OCI-LY3 (cell line): Measurements from ENCODE around the gene USP10.

Experiments used
- H2AFZ ChIP-seq: fragments of 200-600, 300-600 bp; shearing (Covaris generic); 2 replicates; pipeline ENCODE4 v1.6.0; 2014; ENCODE audit warnings: antibody characterized with exemption, low read depth, low read length
- H3K27ac ChIP-seq: fragments of 200-600, 300-600 bp; sonication (generic); 2 replicates; pipeline ENCODE4 v1.5.1; 2014; ENCODE audit warnings: mild to moderate bottlenecking, low read length, moderate library complexity, mixed read lengths
- H3K27me3 ChIP-seq: fragments of 200-600, 300-600 bp; sonication (generic); 2 replicates; pipeline ENCODE4 v1.6.1; 2014; ENCODE audit warnings: low read depth, low read length, mixed read lengths
- H3K36me3 ChIP-seq: fragments of 200-600, 300-600 bp; sonication (generic); replicated peaks from 2 replicates; pipeline ENCODE3; 2014; ENCODE audit warnings: low read depth, low read length, mixed read lengths
- H3K4me1 ChIP-seq: fragments of 300-600, 200-600 bp; sonication (generic); 2 replicates; pipeline ENCODE4 v1.6.1; 2014; ENCODE audit warnings: low read length, mixed read lengths
- H3K4me2 ChIP-seq: fragments of 200-600, 300-600 bp; sonication (generic); 2 replicates; pipeline ENCODE4 v1.6.1; 2014; ENCODE audit warnings: low read length, mixed read lengths
- H3K4me3 ChIP-seq: fragments of 300-600, 200-600 bp; sonication (generic); 2 replicates; pipeline ENCODE4 v1.5.1; 2014; ENCODE audit warnings: antibody characterized with exemption, mild to moderate bottlenecking, low read length, moderate library complexity
- H3K79me2 ChIP-seq: fragments of 300-600, 200-600 bp; shearing (Covaris generic); 2 replicates; pipeline ENCODE4 v1.6.1; 2014; ENCODE audit warnings: mild to moderate bottlenecking, low read length, mixed read lengths
- H3K9ac ChIP-seq: fragments of 300-600, 200-600 bp; shearing (Covaris generic); 2 replicates; pipeline ENCODE4 v1.6.0; 2014; ENCODE audit warnings: mild to moderate bottlenecking, low read length, moderate library complexity
- H3K9me3 ChIP-seq: fragments of 200-600, 300-600 bp; shearing (Covaris generic); 2 replicates; pipeline ENCODE4 v1.6.1; 2014; ENCODE audit warnings: low read length, mixed read lengths; ENCODE audit not compliant: insufficient read depth
- H4K20me1 ChIP-seq: fragments of 200-600, 300-600 bp; sonication (generic); 2 replicates; pipeline ENCODE4 v1.6.1; 2016; ENCODE audit warnings: low read length, mixed read lengths; ENCODE audit not compliant: insufficient read depth
- CTCF ChIP-seq: fragments of 200-600, 300-600 bp; sonication (generic); IDR thresholded peaks from 2 replicates; pipeline ENCODE4 v1.5.1; 2014; ENCODE audit warnings: antibody characterized with exemption, low read length, low read depth
- EZH2phosphoT487 ChIP-seq: fragments of 200-600 bp; shearing (Covaris generic); IDR thresholded peaks from 2 replicates; pipeline ENCODE4 v1.6.1; 2018; ENCODE audit warnings: antibody characterized with exemption, mixed run types, low read depth

The USP10 gene

GRCh38 chr16:84714028-84714427 is 14.2 kb downstream of the USP10 start:
- Histone ChIP-seq H3K9ac (no peak overlapping the region), H2AFZ (no peak overlapping the region), H3K36me3 (peaks cover 36% of the 10 kb centered on the region), H3K4me3 (no peak overlapping the region), H4K20me1 (peaks cover 98% of the 10 kb centered on the region), H3K4me2 (no peak overlapping the region), H3K79me2 (peaks cover 100% of the 10 kb centered on the region), H3K4me1 (no peaks in the 10 kb centered on the region), H3K27me3 (no peaks in the 10 kb centered on the region), H3K27ac (no peak overlapping the region), H3K9me3 (no peaks in the 10 kb centered on the region)
- no peak for TF ChIP-seq CTCF
- TF ChIP-seq EZH2phosphoT487, result no peak

- TF ChIP-seq CTCF (no peak), EZH2phosphoT487 (no peak)
- Histone ChIP-seq H3K4me2 (no peak overlapping the region), H4K20me1 (peaks cover 98% of the 10 kb centered on the region)
Observed at GRCh38 chr16:84715424-84715823, 15.6 kb downstream of the USP10 start.

DNA sequence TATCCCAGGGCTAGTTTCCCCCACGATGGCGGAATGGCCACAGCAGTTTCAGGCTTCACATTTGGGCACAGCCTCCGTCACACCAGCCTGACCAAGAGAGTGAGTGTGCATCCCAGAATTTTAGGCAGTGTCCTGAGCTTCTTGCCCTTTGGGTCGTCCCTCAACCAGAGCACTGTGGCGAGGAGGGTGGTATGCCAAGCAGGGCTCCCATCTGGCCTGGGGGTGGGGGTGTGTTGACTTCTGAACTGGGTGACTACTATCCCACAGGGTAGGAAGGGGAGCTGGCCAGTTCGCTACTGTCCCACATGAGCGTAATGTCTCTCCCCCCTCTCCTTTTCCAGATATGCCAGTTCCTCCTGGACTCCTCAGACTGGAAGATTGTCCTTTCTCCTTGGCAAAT is 16.1 kb downstream of the USP10 start:
- H3K4me3 ChIP-seq, result no peak overlapping the region
- no peaks in the 10 kb centered on the region for H3K9me3 ChIP-seq
- H3K4me2 ChIP-seq, result no peak overlapping the region
- H3K9ac ChIP-seq, result no peak overlapping the region
- H3K79me2 ChIP-seq, result peaks cover 100% of the 10 kb centered on the region
- TF ChIP-seq CTCF (no peak), EZH2phosphoT487 (no peak)
- peaks cover 97% of the 10 kb centered on the region for H4K20me1 ChIP-seq
- H3K27me3 ChIP-seq, result no peaks in the 10 kb centered on the region
- no peaks in the 10 kb centered on the region for H3K4me1 ChIP-seq
- H2AFZ ChIP-seq, result no peak overlapping the region
- H3K36me3 ChIP-seq, result peaks cover 42% of the 10 kb centered on the region
- no peak overlapping the region for H3K27ac ChIP-seq

More at GRCh38 chr16:84715424-84715823, 15.6 kb downstream of the USP10 start:
- Histone ChIP-seq H2AFZ (no peak overlapping the region), H3K9me3 (no peaks in the 10 kb centered on the region), H3K4me1 (no peaks in the 10 kb centered on the region), H3K9ac (no peak overlapping the region), H3K36me3 (peaks cover 43% of the 10 kb centered on the region), H3K27ac (no peak overlapping the region), H3K4me3 (no peak overlapping the region), H3K79me2 (peaks cover 100% of the 10 kb centered on the region), H3K27me3 (no peaks in the 10 kb centered on the region)

- no peak overlapping the region for H3K27ac ChIP-seq
- peaks cover 100% of the 10 kb centered on the region for H3K79me2 ChIP-seq
- H3K27me3 ChIP-seq, result no peaks in the 10 kb centered on the region
- H4K20me1 ChIP-seq, result peaks cover 97% of the 10 kb centered on the region
- no peak overlapping the region for H3K9ac ChIP-seq
- H3K36me3 ChIP-seq, result peaks cover 36% of the 10 kb centered on the region
- no peaks in the 10 kb centered on the region for H3K4me1 ChIP-seq
- no peak overlapping the region for H3K4me2 ChIP-seq
- no peak overlapping the region for H3K4me3 ChIP-seq
- H2AFZ ChIP-seq, result no peak overlapping the region
- TF ChIP-seq EZH2phosphoT487 (no peak), CTCF (no peak)
- no peaks in the 10 kb centered on the region for H3K9me3 ChIP-seq
Observed at GRCh38 chr16:84716740-84717139, 16.9 kb downstream of the USP10 start.
